CD14-positive monocyte (primary cell): ENCODE measurements around the gene STAMBPL1. TPM values are rescaled to one million over a fixed set of nuclear protein-coding genes. Genes with fewer than 3 reads are reported as not detected.

Experiments
- DNase-seq, 3 donors: peaks; one replicate each; pipeline ENCODE4 v3.0.0-alpha.2; 2011 to 2022
- H2AFZ ChIP-seq: 2 replicates; pipeline ENCODE4 v1.6.0; 2012; ENCODE audit warnings: mild to moderate bottlenecking, low read depth, low read length, inconsistent platforms; ENCODE audit not compliant: insufficient read depth, poor library complexity, severe bottlenecking
- H3K27ac ChIP-seq, 2 donors: 1 replicate in 1 of 2; 2 replicates in 1 of 2; pipeline ENCODE4 v1.5.1; 2012 to 2013; ENCODE audit warnings: low read length in 2 of 2, control low read depth in 1 of 2, inconsistent platforms in 1 of 2, low read depth in 1 of 2, mild to moderate bottlenecking in 1 of 2
- H3K27me3 ChIP-seq, 2 donors: one replicate each; pipeline versions ENCODE4 v1.6.0 to v1.6.1; 2011 to 2013; ENCODE audit warnings: low read length in 2 of 2; ENCODE audit not compliant: control insufficient read depth in 2 of 2, insufficient read depth in 2 of 2
- H3K36me3 ChIP-seq, 2 donors: replicated peaks in 1 of 2; 1 replicate in 1 of 2; 2 replicates in 1 of 2; pipeline versions ENCODE4 v1.5.1 to v1.6.1; 2012 to 2013; ENCODE audit warnings: low read length in 2 of 2, control low read depth in 1 of 2, inconsistent platforms in 1 of 2, mild to moderate bottlenecking in 1 of 2; ENCODE audit not compliant: insufficient read depth in 2 of 2, control insufficient read depth in 1 of 2
- H3K4me1 ChIP-seq, 2 donors: 1 replicate in 1 of 2; 2 replicates in 1 of 2; pipeline versions ENCODE4 v1.5.1 to v1.6.1; 2012 to 2013; ENCODE audit warnings: low read length in 2 of 2, control low read depth in 1 of 2, inconsistent platforms in 1 of 2, mild to moderate bottlenecking in 1 of 2, moderate library complexity in 1 of 2; ENCODE audit not compliant: insufficient read depth in 2 of 2, control insufficient read depth in 1 of 2
- H3K4me2 ChIP-seq: replicated peaks from 2 replicates; pipeline ENCODE3; 2012; ENCODE audit warnings: low read length, moderate library complexity, mild to moderate bottlenecking; ENCODE audit not compliant: poor library complexity, severe bottlenecking; ENCODE audit errors: extremely low read depth
- H3K4me3 ChIP-seq, 3 experiments: fragments of 200-600 bp in 1 of 3; sonication (generic) in 1 of 3; replicated peaks in 1 of 3; 1 replicate in 2 of 3; 2 replicates in 1 of 3; pipeline ENCODE4 v1.5.1; 2011 to 2013; ENCODE audit warnings: low read length in 3 of 3, mild to moderate bottlenecking in 3 of 3, control low read depth in 2 of 3, low read depth in 2 of 3, inconsistent platforms in 1 of 3, moderate library complexity in 1 of 3
- H3K79me2 ChIP-seq: 2 replicates; pipeline ENCODE4 v1.6.0; 2012; ENCODE audit warnings: mild to moderate bottlenecking, control low read depth, inconsistent platforms, low read length, moderate library complexity; ENCODE audit not compliant: insufficient read depth
- H3K9ac ChIP-seq: 2 replicates; pipeline ENCODE4 v1.6.0; 2017; ENCODE audit warnings: low read length, mild to moderate bottlenecking; ENCODE audit not compliant: insufficient read depth, poor library complexity, severe bottlenecking
- H3K9me3 ChIP-seq, 2 donors: replicated peaks in 1 of 2; 1 replicate in 1 of 2; 2 replicates in 1 of 2; pipeline versions ENCODE4 v1.5.1 to v1.6.1; 2012 to 2013; ENCODE audit warnings: low read length in 2 of 2, control low read depth in 1 of 2; ENCODE audit not compliant: control insufficient read depth in 1 of 2, insufficient read depth in 1 of 2
- H4K20me1 ChIP-seq: 2 replicates; pipeline ENCODE4 v1.6.0; 2012; ENCODE audit warnings: mild to moderate bottlenecking, low read length, control low read depth, moderate library complexity; ENCODE audit not compliant: insufficient read depth
- H3K27ac Mint-ChIP-seq, 7 donors: one replicate each; pipeline ENCODE4 v1.8.0; 2020; ENCODE audit warnings: mild to moderate bottlenecking in 7 of 7, mixed read lengths in 7 of 7, moderate library complexity in 6 of 7, inconsistent platforms in 2 of 7
- H3K27me3 Mint-ChIP-seq, 3 donors: one replicate each; pipeline ENCODE4 v1.8.0; 2021 to 2022; ENCODE audit warnings: low read depth in 3 of 3, mild to moderate bottlenecking in 3 of 3, mixed read lengths in 3 of 3, moderate library complexity in 3 of 3, inconsistent platforms in 1 of 3
- H3K36me3 Mint-ChIP-seq, 2 donors: one replicate each; pipeline ENCODE4 v1.8.0; 2020; ENCODE audit warnings: mixed read lengths in 2 of 2, inconsistent platforms in 1 of 2, mild to moderate bottlenecking in 1 of 2
- H3K4me1 Mint-ChIP-seq: one replicate; pipeline ENCODE4 v1.8.0; 2020; ENCODE audit warnings: mild to moderate bottlenecking, mixed read lengths
- H3K4me3 Mint-ChIP-seq, 2 donors: one replicate each; pipeline ENCODE4 v1.8.0; 2020; ENCODE audit warnings: mild to moderate bottlenecking in 2 of 2, mixed read lengths in 2 of 2, moderate library complexity in 1 of 2
- H3K9me3 Mint-ChIP-seq, 7 donors: one replicate each; pipeline ENCODE4 v1.8.0; 2020 to 2022; ENCODE audit warnings: mixed read lengths in 7 of 7, mild to moderate bottlenecking in 6 of 7, moderate library complexity in 6 of 7, inconsistent platforms in 2 of 7
- CTCF ChIP-seq: fragments of 200-600 bp; IDR thresholded peaks from one replicate; pipeline ENCODE4 v1.8.0; 2022; ENCODE audit warnings: antibody characterized with exemption, mild to moderate bottlenecking
- WGBS: methylation state at CpG from one replicate; pipeline ENCODE4 v1.1.5; 2013; ENCODE audit warnings: missing lambda C conversion rate; ENCODE audit not compliant: insufficient coverage; 5-methylcytosine and 5-hydroxymethylcytosine counted together
- intact Hi-C, 2 donors: fragments of 100-400 bp; cut with micrococcal nuclease; formaldehyde crosslinking; loops; one replicate each; pipeline versions ENCODE4 v1.15.0 to v1.15.1; 2023
- polyA minus RNA-seq: library from RNA; depleted of rRNA, polyadenylated mRNA; stranded (reverse); fragments of >200 nt; gene quantifications from 2 replicates; pipeline ENCODE4 v1.2.3, GENCODE V29; 2012
- polyA plus RNA-seq, 3 donors: library from polyadenylated mRNA; depleted of rRNA in 1 of 3; unstranded in 2 of 3; stranded (reverse) in 1 of 3; fragments of 300-500 nt in 2 of 3; fragments of >200 nt in 1 of 3; fragmentation: Illumina TruSeq in 2 of 3; gene quantifications; 1 replicate in 2 of 3; 2 replicates in 1 of 3; pipeline ENCODE4 v1.2.3, GENCODE V29; 2012 to 2021
- total RNA-seq, 12 experiments: library from RNA in 1 of 12; stranded (reverse) in 1 of 12; fragments of 120-200 nt in 1 of 12; gene quantifications; one replicate each; pipeline ENCODE4 v1.2.4 and lab custom pipeline; 2013 to 2026; ENCODE audit warnings: mixed read lengths in 6 of 12, inconsistent platforms in 1 of 12

The STAMBPL1 gene
- 1.4 TPM for total RNA-seq (2013)
- polyA plus RNA-seq (1 to 10 TPM in 1 of 3 donors, under 1 TPM in 2; 0.07 to 1.5 (median 0.10) TPM), polyA minus RNA-seq (3.2 and 4.2 TPM in 2 replicates), total RNA-seq (lab: John Stamatoyannopoulos, UW) (0.35 to 3.1 (median 0.65) reads per million in 11 experiments)

- Mint-ChIP-seq H3K4me3 (peak within 1 kb of the TSS; percentile 94 to 96), H3K4me1 (peaks cover 26% of the 10 kb centered on the region), H3K36me3 (no peaks in the 10 kb centered on the region), H3K27me3 (no peaks in the 10 kb centered on the region), H3K9me3 (no peaks in the 10 kb centered on the region), H3K27ac (peak within 1 kb of the TSS; percentile 91 to 95 (median 93))
- no peak for TF ChIP-seq CTCF
- intact Hi-C loops = loop anchor here in 1 of 2 donors (5.0 kb wide), 1 partner anchor 42 kb away; no protein-coding TSS in a partner anchor
- Histone ChIP-seq H3K36me3 (no peaks in the 10 kb centered on the region), H2AFZ (peak within 1 kb of the TSS; percentile 95), H3K9me3 (no peaks in the 10 kb centered on the region), H4K20me1 (no peaks in the 10 kb centered on the region), H3K79me2 (peaks cover 4% of the 10 kb centered on the region), H3K4me3 (peak within 1 kb of the TSS; percentile 52 to 88 (median 86)), H3K4me1 (peaks cover 18 to 21% of the 10 kb centered on the region in 2 donors), H3K4me2 (peak within 1 kb of the TSS; percentile 91), H3K27ac (peak within 1 kb of the TSS; percentile 91 to 92), H3K27me3 (no peaks in the 10 kb centered on the region), H3K9ac (peak within 1 kb of the TSS; percentile 79)
- peak in 1 of 3 donors; percentile 21 for DNase-seq
- WGBS = 0% methylated on average over 21 of the region's 26 CpGs
Observed at GRCh38 chr10:88879534-88880281, at the start of gene STAMBPL1. TSS of gene STAMBPL1 (plus strand) at chr10:88880245. CDS start at chr10:88901709, 21,464 bp downstream.

- no peak overlapping the region for H3K4me2 ChIP-seq
- no peak overlapping the region for H3K9ac ChIP-seq
- H3K36me3 ChIP-seq = peaks cover 2 to 52% of the 10 kb centered on the region in 2 donors
- no peak overlapping the region for H3K4me3 ChIP-seq
- no peak overlapping the region for H3K27ac ChIP-seq
- Mint-ChIP-seq H3K27ac (peak overlapping the region in 2 of 7 donors; percentile 48 to 57), H3K4me3 (no peak overlapping the region), H3K27me3 (no peaks in the 10 kb centered on the region), H3K36me3 (peaks cover 50 to 54% of the 10 kb centered on the region in 2 donors), H3K9me3 (no peaks in the 10 kb centered on the region), H3K4me1 (peaks cover 16% of the 10 kb centered on the region)
- no peaks in the 10 kb centered on the region for H3K79me2 ChIP-seq
- H3K9me3 ChIP-seq = no peaks in the 10 kb centered on the region
- WGBS = 100% methylated on average over 5 of the region's 9 CpGs
- no peaks in the 10 kb centered on the region for H3K27me3 ChIP-seq
- DNase-seq = no peak
- H2AFZ ChIP-seq = no peak overlapping the region
- intact Hi-C loops = no loop called here
- peaks cover 30 to 33% of the 10 kb centered on the region in 2 donors for H3K4me1 ChIP-seq
- no peaks in the 10 kb centered on the region for H4K20me1 ChIP-seq
- TF ChIP-seq CTCF = no peak
Observed at GRCh38 chr10:88830643-88831268, 49.3 kb upstream of the STAMBPL1 start.
